ENCODE results near the gene LPIN1.

LPIN1 gene, protein sequence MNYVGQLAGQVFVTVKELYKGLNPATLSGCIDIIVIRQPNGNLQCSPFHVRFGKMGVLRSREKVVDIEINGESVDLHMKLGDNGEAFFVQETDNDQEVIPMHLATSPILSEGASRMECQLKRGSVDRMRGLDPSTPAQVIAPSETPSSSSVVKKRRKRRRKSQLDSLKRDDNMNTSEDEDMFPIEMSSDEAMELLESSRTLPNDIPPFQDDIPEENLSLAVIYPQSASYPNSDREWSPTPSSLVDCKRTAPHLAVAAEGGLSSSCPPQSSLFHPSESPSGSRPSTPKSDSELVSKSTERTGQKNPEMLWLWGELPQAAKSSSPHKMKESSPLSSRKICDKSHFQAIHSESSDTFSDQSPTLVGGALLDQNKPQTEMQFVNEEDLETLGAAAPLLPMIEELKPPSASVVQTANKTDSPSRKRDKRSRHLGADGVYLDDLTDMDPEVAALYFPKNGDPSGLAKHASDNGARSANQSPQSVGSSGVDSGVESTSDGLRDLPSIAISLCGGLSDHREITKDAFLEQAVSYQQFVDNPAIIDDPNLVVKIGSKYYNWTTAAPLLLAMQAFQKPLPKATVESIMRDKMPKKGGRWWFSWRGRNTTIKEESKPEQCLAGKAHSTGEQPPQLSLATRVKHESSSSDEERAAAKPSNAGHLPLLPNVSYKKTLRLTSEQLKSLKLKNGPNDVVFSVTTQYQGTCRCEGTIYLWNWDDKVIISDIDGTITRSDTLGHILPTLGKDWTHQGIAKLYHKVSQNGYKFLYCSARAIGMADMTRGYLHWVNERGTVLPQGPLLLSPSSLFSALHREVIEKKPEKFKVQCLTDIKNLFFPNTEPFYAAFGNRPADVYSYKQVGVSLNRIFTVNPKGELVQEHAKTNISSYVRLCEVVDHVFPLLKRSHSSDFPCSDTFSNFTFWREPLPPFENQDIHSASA

GRCh38 chr2:11746376-11746806 lies at the start of gene LPIN1:
Gene LPIN1, plus strand, starts transcription at chr2:11746632. Its CDS starts 18,910 bp downstream, at chr2:11765542.
- peak; percentile 95 for DNase-seq

DNA sequence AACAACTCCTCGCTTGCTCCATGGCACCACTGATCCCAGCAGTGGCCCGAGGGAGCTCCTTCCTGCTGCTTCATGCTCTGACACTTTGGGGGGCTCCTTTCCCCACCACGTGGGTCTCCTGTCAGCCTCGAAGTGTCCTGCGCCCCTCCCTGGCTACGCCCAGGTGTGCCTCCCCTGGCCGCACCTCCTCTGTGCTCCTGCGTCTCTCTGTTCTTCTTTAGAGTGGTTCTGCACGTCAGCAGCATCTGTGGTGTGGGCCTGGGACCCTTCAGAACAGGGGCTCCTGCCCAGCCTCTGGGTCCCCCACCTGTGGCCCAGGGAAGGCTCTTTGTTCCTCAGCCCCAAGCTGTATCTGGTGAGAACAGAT lies 49.7 kb upstream of the LPIN1 start:
- no peak for DNase-seq

- peak; percentile 56 for DNase-seq
Measured at GRCh38 chr2:11697103-11697871, 49.1 kb upstream of the LPIN1 start.

DNA sequence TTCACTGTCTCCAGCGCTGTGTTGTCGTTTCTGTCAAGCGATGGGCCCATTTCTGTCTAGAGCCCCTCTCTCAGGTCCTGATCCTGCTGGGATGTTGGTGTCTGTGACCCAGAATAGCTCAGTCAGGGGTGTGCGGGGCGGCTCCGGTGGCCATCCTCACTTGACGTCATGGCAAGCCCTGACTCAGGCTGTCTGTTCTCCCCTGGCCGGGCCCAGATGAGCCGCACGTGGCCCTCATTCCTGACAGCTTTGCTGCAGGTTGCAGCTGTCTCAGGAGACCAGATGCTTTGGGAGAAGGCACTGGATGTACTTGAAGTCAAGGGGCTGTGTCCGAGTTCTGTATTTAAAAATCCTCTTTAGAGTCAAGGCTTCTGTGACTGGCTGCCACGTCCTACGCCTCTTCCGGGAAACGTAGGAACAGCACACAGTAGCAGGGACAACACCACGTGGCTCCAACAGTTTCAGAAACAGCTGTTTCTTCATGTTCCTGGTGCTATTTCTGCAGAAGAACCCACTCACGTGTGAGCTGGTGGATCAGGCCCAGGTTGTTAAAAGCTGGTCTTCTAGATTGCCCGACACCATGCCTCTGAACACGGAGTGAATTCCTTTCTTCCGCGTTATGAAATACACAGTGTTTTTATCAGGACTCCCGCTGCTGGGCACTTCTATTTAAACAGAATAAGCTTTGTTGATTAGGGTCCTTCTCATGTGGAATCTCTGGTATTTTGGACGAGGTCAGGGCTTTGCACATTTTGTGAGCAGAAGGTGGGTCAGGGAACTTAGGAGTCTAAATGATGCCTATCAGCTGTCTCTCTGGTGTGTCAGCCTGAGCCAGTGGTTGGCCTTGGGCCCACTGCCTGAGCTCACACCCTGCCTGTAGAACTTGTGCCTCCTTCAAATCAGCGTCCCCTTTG lies 48.2 kb upstream of the LPIN1 start:
- no peak for DNase-seq

DNA sequence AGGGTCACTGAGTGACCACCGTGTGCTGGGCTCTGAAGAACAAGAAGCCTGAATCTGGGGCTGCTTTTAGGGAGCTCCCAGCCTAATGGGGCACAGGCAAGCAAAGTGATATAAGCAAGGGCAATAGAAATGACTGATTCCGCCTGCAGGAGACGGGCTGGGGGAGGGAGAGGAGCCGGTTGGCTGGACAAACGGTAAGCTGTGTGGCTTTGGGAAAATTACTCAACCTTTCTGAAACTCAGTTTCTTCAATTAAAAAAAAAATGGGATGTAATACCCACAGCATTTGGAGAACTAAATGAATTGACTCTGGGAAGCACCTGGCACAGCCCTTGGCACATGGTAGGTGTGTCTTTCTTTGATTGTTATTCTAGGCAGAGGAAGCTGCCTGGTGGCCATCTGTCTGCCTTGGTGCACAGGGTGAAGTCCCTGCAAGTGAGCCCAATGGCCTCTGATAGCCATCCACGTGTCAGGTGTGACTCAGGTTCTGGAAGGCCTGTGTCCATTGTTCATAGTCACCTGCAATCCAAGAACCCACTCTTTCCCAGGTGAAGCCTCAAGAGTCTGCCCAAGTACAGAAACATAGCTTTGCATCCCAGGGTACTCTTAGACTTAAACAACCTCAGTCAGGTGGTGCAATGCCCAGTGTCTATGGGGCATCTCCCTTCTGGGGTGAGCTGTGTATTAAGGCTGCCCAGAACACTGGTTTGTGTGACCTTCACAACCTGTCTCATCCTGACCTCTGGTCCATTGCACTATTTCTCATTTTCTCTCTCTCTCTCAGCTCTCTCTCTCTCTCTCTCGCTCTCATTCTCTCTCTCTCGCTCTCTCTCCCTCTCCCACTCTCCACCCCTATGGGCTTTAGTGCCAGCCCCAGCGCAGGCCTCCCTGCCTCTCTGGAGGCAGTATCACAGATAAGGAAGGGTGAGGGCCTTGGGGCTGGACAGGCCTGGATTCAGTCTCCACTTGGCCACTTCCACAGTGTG lies 46.5 kb upstream of the LPIN1 start:
- DNase-seq, result no peak

GRCh38 chr2:11701206-11701605 lies 45.2 kb upstream of the LPIN1 start:
- no peak for DNase-seq

GRCh38 chr2:11701751-11702301 lies 44.6 kb upstream of the LPIN1 start:
- no peak for DNase-seq

DNA sequence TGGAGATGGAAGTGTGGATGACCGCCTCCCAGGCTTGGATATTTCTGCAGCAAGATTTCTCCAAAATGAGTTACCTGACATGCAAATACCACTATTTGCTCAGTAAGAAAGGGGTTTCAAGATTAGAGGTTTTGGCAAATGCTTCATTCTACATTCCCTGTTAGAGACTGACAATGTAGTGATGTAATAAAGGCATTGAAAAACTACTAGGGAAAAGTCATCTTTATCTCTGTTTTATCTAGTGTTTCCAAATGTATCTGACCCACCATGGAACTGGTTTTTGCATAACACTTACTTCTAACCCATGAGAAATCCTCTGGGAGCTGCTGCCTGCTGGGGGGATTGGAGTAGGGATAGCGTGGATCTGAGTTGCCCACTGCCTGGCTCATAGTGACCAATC lies 43.5 kb upstream of the LPIN1 start:
- no peak for DNase-seq

- DNase-seq, result no peak
Measured at GRCh38 chr2:11703700-11704099, 42.7 kb upstream of the LPIN1 start.

DNA sequence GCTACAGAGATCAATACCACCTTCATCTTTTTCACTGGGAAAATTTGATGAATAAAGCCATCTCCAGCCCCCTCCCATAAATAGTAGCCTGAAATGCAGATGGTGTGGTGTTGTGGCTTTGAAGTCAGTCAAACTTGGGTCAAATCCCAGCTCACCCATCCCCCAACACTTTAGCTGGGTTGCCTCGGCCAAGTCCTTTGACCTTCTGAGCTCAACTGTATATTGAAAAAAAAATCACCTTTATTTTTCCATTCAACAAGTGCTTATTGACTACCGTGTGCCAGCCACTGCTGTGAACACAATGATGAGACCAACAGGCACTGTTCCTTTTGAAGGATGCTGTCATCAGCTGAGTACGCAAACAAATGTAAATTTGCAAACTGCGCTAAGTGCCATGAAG lies 41.4 kb upstream of the LPIN1 start:
- DNase-seq, result no peak

DNA sequence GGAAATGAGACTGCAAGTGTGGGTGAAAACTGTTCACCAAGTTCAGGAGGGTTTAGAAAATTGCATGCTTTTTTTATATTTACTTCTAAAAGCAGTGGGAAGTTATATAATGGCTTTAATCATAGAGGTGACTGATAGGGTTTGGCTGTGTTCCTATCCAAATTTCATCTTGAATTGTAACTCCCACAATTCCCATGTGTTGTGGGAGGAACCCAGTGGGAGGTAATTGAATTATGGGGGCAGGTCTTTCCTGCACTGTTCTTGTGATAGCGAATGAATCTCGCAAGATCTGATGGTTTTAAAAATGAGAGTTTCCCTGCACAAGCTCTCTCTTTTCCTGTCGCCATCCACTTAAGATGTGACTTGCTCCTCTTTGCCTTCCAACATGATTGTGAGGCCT lies 40.7 kb upstream of the LPIN1 start:
- DNase-seq, result no peak

DNA sequence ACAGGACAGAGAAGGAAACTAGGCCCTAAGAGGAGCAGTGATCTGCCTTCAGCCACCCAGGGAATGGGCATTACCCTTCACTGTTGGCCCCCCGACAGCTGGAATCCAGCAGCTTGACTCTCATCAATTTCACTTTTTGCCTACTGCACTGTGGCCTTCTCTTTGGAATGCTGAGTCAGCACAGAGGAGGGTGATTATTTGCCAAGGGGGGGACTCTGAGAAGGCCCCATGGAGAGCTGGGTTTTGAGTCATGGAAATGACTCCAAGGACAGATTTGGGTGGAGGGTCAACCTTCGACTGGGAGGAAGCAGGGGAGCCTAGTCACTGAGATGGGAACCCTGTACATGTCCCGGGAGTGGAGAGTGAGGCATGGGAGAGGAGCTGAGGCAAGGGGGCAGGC lies 38.3 kb upstream of the LPIN1 start:
- DNase-seq, result no peak

GRCh38 chr2:11709293-11709692 lies 37.1 kb upstream of the LPIN1 start:
- no peak for DNase-seq

DNA sequence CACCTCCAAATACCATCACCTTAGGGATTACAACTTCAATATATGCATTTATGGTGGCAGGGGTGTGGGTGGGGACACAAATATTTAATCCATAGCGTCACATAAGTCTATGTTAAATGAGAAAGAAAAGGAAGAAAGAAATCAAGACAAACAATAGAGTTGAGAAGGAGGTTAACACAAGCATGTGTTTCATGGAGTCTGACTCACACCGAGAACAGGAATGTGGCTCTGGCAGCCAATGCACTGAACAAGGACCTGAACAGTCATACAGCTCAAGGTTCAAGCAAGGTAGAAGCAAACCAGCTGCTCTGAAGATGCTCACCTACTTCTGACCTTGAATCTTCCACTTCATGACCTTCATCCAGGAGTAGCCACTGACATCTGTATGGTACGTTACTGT lies 36.2 kb upstream of the LPIN1 start:
- DNase-seq, result no peak

- DNase-seq, result no peak
Measured at GRCh38 chr2:11710632-11711353, 35.6 kb upstream of the LPIN1 start.

GRCh38 chr2:11711354-11711716 lies 35.1 kb upstream of the LPIN1 start:
- DNase-seq, result no peak

GRCh38 chr2:11711751-11712150 lies 34.7 kb upstream of the LPIN1 start:
- no peak for DNase-seq

- DNase-seq, result no peak
Measured at GRCh38 chr2:11712866-11713265, 33.6 kb upstream of the LPIN1 start.

GRCh38 chr2:11713815-11714214 lies 32.6 kb upstream of the LPIN1 start:
- DNase-seq, result no peak

All from right hindlimb (tissue), 1 donor.